WTC11 (cell line): ENCODE results near the gene VPS52. TPM values are rescaled to one million over a fixed set of nuclear protein-coding genes. Genes with fewer than 3 reads are reported as not detected.
"Not testable (repeated sequence)": the region's sequence is repeated elsewhere in the genome, so short reads cannot be mapped to it uniquely, and the experiment has no call there.

Source experiments
- ATAC-seq: fragments of 200-7000 bp; cut with Tn5 transposase; 2 replicates; pipeline ENCODE4 v1.10.0; 2021; ENCODE audit warnings: mild to moderate bottlenecking, moderate library complexity
- CTCF ChIA-PET: fragments of 300-600 bp; sonication (Branson Sonifier 250); formaldehyde crosslinking; loops from one replicate; lab custom pipeline; 2021; ENCODE audit warnings: antibody characterized with exemption; lab: Charles Lee
- POLR2A ChIA-PET: fragments of 350-600 bp; sonication (Branson Sonifier 250); formaldehyde crosslinking; loops from one replicate; lab custom pipeline; 2021; ENCODE audit warnings: antibody characterized with exemption; lab: Charles Lee
- DNase-seq: peaks from one replicate; pipeline ENCODE4 v3.0.0; 2021; ENCODE audit warnings: low spot score
- H3K27ac Mint-ChIP-seq: 2 replicates; pipeline ENCODE4 v1.8.0; 2021; ENCODE audit warnings: mixed read lengths
- H3K27me3 Mint-ChIP-seq: 2 replicates; pipeline ENCODE4 v1.8.0; 2021; ENCODE audit warnings: low read depth, mild to moderate bottlenecking, moderate library complexity, mixed read lengths
- H3K36me3 Mint-ChIP-seq: 2 replicates; pipeline ENCODE4 v1.8.0; 2021; ENCODE audit warnings: mixed read lengths
- H3K4me1 Mint-ChIP-seq: 2 replicates; pipeline ENCODE4 v1.8.0; 2022; ENCODE audit warnings: mixed read lengths
- H3K4me3 Mint-ChIP-seq: 2 replicates; pipeline ENCODE4 v1.8.0; 2021; ENCODE audit warnings: mild to moderate bottlenecking, moderate library complexity, mixed read lengths
- H3K9me3 Mint-ChIP-seq: 2 replicates; pipeline ENCODE4 v1.8.0; 2021; ENCODE audit warnings: mixed read lengths
- CBFB ChIP-seq: sonication (generic); formaldehyde crosslinking; IDR thresholded peaks from 2 replicates; pipeline ENCODE4 v1.8.1; 2022; ENCODE audit warnings: mild to moderate bottlenecking, low read depth, missing genetic modification reagents
- IRF2 ChIP-seq: sonication (generic); formaldehyde crosslinking; IDR thresholded peaks from 2 replicates; pipeline ENCODE4 v1.8.0; 2022; ENCODE audit warnings: low read depth, missing genetic modification reagents, borderline replicate concordance
- MYBL2 ChIP-seq: sonication (generic); formaldehyde crosslinking; IDR thresholded peaks from 2 replicates; pipeline ENCODE4 v1.8.1; 2023; ENCODE audit warnings: mild to moderate bottlenecking, moderate library complexity, missing genetic modification reagents
- NR3C1 ChIP-seq: sonication (generic); formaldehyde crosslinking; conservative IDR thresholded peaks from 2 replicates; pipeline ENCODE4 v1.8.1; 2023; ENCODE audit warnings: low read depth, mild to moderate bottlenecking, missing genetic modification reagents
- PRRX2 ChIP-seq: fragments of 250-450 bp; sonication (Bioruptor Pico); IDR thresholded peaks from 2 replicates; pipeline ENCODE4 v1.8.0; 2021; ENCODE audit warnings: mild to moderate bottlenecking
- TEAD1 ChIP-seq: sonication (generic); formaldehyde crosslinking; IDR thresholded peaks from 2 replicates; pipeline ENCODE4 v1.8.0; 2022; ENCODE audit warnings: mild to moderate bottlenecking, missing genetic modification reagents
- TEAD4 ChIP-seq: sonication (generic); formaldehyde crosslinking; IDR thresholded peaks from 2 replicates; pipeline ENCODE4 v1.8.0; 2022; ENCODE audit warnings: mild to moderate bottlenecking, missing genetic modification reagents
- TP53 ChIP-seq: sonication (generic); formaldehyde crosslinking; IDR thresholded peaks from 2 replicates; pipeline ENCODE4 v1.8.1; 2023; ENCODE audit warnings: mild to moderate bottlenecking, missing genetic modification reagents
- total RNA-seq: library from RNA; stranded (reverse); gene quantifications from 3 replicates; pipeline ENCODE4 v1.2.3, GENCODE V29; 2021
- TF ChIP-seq, protein P1 (sequence below): sonication (generic); formaldehyde crosslinking; IDR thresholded peaks from 2 replicates; pipeline ENCODE4 v1.8.0; 2022; ENCODE audit warnings: mild to moderate bottlenecking, missing genetic modification reagents
- TF ChIP-seq, protein P2 (sequence below): fragments of 250-450 bp; sonication (Bioruptor Pico); IDR thresholded peaks from 2 replicates; pipeline ENCODE4 v1.8.0; 2021; ENCODE audit warnings: mild to moderate bottlenecking
- TF ChIP-seq, protein P3 (sequence below): fragments of 250-450 bp; sonication (Bioruptor Pico); conservative IDR thresholded peaks from 2 replicates; pipeline ENCODE4 v1.9.0; 2021; ENCODE audit warnings: mild to moderate bottlenecking
- TF ChIP-seq, protein P4 (sequence below): sonication (generic); formaldehyde crosslinking; IDR thresholded peaks from 2 replicates; pipeline ENCODE4 v1.8.0; 2022; ENCODE audit warnings: mild to moderate bottlenecking, missing genetic modification reagents
- TF ChIP-seq, protein P5 (sequence below): sonication (generic); formaldehyde crosslinking; IDR thresholded peaks from 2 replicates; pipeline ENCODE4 v1.8.1; 2022; ENCODE audit warnings: missing genetic modification reagents, borderline replicate concordance
- TF ChIP-seq, protein P6 (sequence below): fragments of 250-450 bp; sonication (Bioruptor Pico); IDR thresholded peaks from 2 replicates; pipeline ENCODE4 v1.9.0; 2021; ENCODE audit warnings: mild to moderate bottlenecking
- TF ChIP-seq, protein P7 (sequence below): fragments of 250-450 bp; sonication (Bioruptor Pico); IDR thresholded peaks from 2 replicates; pipeline ENCODE4 v1.9.0; 2021; ENCODE audit warnings: moderate library complexity, mild to moderate bottlenecking, inconsistent platforms, borderline replicate concordance
- TF ChIP-seq, protein P8 (sequence below): sonication (generic); formaldehyde crosslinking; IDR thresholded peaks from 2 replicates; pipeline ENCODE4 v1.8.1; 2023; ENCODE audit warnings: mild to moderate bottlenecking, missing genetic modification reagents, borderline replicate concordance
- TF ChIP-seq, protein P9 (sequence below): sonication (generic); formaldehyde crosslinking; IDR thresholded peaks from 2 replicates; pipeline ENCODE4 v1.8.0; 2022; ENCODE audit warnings: mild to moderate bottlenecking, missing genetic modification reagents

The VPS52 gene
- total RNA-seq, 1 experiment from 2014 or later: 46.8 TPM

DNA sequence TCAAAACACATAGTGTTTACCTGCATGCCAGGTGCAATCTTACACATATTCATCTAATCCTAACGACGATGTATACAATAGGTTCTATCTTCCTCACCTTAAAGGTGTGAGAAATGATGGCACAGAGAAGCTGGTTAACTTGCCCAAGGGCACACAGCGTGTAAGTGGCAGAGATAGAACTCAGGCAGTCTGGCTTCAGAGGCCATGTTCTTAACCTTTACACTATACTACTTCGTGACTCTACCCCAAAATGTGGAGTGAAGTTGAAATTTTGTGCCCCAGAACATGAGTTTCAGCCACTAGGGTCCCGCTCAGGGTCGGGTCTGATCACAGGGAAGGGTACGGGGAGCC lies 584 bp downstream of the VPS52 start (continued):
- TF ChIP-seq PRRX2: no peak
- TF ChIP-seq, protein P1, sequence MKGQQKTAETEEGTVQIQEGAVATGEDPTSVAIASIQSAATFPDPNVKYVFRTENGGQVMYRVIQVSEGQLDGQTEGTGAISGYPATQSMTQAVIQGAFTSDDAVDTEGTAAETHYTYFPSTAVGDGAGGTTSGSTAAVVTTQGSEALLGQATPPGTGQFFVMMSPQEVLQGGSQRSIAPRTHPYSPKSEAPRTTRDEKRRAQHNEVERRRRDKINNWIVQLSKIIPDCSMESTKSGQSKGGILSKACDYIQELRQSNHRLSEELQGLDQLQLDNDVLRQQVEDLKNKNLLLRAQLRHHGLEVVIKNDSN (CRISPR knock-in tag): no peak
- TF ChIP-seq, protein P2, sequence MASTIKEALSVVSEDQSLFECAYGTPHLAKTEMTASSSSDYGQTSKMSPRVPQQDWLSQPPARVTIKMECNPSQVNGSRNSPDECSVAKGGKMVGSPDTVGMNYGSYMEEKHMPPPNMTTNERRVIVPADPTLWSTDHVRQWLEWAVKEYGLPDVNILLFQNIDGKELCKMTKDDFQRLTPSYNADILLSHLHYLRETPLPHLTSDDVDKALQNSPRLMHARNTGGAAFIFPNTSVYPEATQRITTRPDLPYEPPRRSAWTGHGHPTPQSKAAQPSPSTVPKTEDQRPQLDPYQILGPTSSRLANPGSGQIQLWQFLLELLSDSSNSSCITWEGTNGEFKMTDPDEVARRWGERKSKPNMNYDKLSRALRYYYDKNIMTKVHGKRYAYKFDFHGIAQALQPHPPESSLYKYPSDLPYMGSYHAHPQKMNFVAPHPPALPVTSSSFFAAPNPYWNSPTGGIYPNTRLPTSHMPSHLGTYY: no peak
- TF ChIP-seq, protein P3, sequence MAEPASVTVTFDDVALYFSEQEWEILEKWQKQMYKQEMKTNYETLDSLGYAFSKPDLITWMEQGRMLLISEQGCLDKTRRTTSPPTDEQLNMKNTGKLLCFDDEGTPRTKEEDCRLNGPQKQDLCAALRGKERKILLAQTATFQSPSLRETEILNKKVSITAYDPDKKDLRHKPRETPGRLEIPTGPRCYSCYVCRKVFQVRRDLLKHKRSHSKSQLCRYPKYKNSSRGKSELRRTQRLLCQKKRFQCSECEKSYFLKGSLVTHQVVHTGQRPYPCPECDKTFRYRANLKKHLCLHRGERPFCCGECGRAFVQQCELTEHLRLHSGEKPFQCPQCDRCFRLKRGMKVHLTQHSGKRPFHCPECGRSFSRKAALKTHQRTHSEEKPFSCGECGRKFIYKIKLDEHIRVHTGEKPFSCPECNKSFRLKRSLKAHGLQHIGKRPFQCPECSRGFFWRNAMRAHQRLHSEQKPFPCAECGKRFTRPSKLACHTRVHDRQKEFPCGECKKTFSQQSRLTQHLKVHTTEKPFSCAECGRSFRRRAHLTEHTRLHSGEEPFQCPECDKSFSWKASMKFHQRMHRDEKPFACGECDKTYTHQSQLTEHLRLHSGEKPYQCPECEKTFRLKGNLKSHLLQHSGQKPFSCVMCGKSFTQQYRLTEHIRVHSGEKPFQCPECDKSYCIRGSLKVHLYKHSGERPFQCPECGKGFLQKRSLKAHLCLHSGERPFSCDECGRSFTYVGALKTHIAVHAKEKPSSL (CRISPR knock-in tag): no peak
- no peak for TF ChIP-seq MYBL2 (CRISPR knock-in tag)
- no peak for TF ChIP-seq TEAD4
- TF ChIP-seq TP53 (CRISPR knock-in tag): no peak
- TF ChIP-seq, protein P4, sequence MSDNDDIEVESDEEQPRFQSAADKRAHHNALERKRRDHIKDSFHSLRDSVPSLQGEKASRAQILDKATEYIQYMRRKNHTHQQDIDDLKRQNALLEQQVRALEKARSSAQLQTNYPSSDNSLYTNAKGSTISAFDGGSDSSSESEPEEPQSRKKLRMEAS (CRISPR knock-in tag): no peak
- TF ChIP-seq, protein P5, sequence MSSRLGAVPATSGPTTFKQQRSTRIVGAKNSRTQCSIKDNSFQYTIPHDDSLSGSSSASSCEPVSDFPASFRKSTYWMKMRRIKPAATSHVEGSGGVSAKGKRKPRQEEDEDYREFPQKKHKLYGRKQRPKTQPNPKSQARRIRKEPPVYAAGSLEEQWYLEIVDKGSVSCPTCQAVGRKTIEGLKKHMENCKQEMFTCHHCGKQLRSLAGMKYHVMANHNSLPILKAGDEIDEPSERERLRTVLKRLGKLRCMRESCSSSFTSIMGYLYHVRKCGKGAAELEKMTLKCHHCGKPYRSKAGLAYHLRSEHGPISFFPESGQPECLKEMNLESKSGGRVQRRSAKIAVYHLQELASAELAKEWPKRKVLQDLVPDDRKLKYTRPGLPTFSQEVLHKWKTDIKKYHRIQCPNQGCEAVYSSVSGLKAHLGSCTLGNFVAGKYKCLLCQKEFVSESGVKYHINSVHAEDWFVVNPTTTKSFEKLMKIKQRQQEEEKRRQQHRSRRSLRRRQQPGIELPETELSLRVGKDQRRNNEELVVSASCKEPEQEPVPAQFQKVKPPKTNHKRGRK (CRISPR knock-in tag): no peak
- TF ChIP-seq IRF2 (CRISPR knock-in tag): no peak
- TF ChIP-seq, protein P6, sequence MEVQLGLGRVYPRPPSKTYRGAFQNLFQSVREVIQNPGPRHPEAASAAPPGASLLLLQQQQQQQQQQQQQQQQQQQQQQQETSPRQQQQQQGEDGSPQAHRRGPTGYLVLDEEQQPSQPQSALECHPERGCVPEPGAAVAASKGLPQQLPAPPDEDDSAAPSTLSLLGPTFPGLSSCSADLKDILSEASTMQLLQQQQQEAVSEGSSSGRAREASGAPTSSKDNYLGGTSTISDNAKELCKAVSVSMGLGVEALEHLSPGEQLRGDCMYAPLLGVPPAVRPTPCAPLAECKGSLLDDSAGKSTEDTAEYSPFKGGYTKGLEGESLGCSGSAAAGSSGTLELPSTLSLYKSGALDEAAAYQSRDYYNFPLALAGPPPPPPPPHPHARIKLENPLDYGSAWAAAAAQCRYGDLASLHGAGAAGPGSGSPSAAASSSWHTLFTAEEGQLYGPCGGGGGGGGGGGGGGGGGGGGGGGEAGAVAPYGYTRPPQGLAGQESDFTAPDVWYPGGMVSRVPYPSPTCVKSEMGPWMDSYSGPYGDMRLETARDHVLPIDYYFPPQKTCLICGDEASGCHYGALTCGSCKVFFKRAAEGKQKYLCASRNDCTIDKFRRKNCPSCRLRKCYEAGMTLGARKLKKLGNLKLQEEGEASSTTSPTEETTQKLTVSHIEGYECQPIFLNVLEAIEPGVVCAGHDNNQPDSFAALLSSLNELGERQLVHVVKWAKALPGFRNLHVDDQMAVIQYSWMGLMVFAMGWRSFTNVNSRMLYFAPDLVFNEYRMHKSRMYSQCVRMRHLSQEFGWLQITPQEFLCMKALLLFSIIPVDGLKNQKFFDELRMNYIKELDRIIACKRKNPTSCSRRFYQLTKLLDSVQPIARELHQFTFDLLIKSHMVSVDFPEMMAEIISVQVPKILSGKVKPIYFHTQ (CRISPR knock-in tag): no peak

DNA sequence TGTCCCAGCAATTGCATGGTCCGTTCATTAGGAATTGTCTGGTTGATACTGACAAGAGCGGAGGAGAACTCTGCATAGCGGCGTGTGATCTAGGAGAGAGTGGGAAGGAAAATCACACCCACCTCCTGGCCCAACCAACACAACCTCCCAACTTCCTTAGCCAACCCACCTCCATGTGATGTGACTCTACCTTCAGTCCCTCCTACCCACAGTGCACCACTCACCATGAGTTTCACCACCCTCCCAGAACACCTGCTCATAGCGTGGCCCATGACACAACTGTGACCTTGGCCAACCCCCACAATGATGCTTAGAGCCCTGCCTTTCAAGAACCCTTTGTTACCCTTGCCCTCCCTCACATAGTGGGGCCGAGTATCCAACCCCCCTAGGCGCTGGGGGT lies 7.7 kb downstream of the VPS52 start:
- H3K9me3 Mint-ChIP-seq: no peaks in the 10 kb centered on the region
- ATAC-seq (no peak), DNase-seq (no peak)
- no peaks in the 10 kb centered on the region for H3K4me1 Mint-ChIP-seq
- CTCF ChIA-PET: interaction anchor here (1.0 to 1.2 kb wide), 2 partner anchors 13 to 66 kb away, joined by 3 to 4 read pairs; partner anchors contain the start of gene B3GALT4
- H3K27ac Mint-ChIP-seq: no peak overlapping the region
- TF ChIP-seq, protein P7, sequence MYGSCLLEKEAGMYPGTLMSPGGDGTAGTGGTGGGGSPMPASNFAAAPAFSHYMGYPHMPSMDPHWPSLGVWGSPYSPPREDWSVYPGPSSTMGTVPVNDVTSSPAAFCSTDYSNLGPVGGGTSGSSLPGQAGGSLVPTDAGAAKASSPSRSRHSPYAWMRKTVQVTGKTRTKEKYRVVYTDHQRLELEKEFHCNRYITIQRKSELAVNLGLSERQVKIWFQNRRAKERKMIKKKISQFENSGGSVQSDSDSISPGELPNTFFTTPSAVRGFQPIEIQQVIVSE (CRISPR knock-in tag): no peak
- TF ChIP-seq TEAD1 (CRISPR knock-in tag): no peak
- TF ChIP-seq, protein P8, sequence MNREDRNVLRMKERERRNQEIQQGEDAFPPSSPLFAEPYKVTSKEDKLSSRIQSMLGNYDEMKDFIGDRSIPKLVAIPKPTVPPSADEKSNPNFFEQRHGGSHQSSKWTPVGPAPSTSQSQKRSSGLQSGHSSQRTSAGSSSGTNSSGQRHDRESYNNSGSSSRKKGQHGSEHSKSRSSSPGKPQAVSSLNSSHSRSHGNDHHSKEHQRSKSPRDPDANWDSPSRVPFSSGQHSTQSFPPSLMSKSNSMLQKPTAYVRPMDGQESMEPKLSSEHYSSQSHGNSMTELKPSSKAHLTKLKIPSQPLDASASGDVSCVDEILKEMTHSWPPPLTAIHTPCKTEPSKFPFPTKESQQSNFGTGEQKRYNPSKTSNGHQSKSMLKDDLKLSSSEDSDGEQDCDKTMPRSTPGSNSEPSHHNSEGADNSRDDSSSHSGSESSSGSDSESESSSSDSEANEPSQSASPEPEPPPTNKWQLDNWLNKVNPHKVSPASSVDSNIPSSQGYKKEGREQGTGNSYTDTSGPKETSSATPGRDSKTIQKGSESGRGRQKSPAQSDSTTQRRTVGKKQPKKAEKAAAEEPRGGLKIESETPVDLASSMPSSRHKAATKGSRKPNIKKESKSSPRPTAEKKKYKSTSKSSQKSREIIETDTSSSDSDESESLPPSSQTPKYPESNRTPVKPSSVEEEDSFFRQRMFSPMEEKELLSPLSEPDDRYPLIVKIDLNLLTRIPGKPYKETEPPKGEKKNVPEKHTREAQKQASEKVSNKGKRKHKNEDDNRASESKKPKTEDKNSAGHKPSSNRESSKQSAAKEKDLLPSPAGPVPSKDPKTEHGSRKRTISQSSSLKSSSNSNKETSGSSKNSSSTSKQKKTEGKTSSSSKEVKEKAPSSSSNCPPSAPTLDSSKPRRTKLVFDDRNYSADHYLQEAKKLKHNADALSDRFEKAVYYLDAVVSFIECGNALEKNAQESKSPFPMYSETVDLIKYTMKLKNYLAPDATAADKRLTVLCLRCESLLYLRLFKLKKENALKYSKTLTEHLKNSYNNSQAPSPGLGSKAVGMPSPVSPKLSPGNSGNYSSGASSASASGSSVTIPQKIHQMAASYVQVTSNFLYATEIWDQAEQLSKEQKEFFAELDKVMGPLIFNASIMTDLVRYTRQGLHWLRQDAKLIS: no peak
- no peak for TF ChIP-seq CBFB (CRISPR knock-in tag)
- TF ChIP-seq NR3C1 (CRISPR knock-in tag): no peak
- TF ChIP-seq, protein P9, sequence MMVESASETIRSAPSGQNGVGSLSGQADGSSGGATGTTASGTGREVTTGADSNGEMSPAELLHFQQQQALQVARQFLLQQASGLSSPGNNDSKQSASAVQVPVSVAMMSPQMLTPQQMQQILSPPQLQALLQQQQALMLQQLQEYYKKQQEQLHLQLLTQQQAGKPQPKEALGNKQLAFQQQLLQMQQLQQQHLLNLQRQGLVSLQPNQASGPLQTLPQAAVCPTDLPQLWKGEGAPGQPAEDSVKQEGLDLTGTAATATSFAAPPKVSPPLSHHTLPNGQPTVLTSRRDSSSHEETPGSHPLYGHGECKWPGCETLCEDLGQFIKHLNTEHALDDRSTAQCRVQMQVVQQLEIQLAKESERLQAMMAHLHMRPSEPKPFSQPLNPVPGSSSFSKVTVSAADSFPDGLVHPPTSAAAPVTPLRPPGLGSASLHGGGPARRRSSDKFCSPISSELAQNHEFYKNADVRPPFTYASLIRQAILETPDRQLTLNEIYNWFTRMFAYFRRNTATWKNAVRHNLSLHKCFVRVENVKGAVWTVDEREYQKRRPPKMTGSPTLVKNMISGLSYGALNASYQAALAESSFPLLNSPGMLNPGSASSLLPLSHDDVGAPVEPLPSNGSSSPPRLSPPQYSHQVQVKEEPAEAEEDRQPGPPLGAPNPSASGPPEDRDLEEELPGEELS (CRISPR knock-in tag): no peak
- TF ChIP-seq, all 79 proteins: peak for 0
- Mint-ChIP-seq H3K4me3 (no peak overlapping the region), H3K36me3 (peaks cover 62% of the 10 kb centered on the region), H3K27me3 (no peaks in the 10 kb centered on the region)
- POLR2A ChIA-PET: interaction anchor here (1.2 kb wide), 1 partner anchor 8 kb away, joined by 5 read pairs; the partner anchor contains the start of genes RPS18 and VPS52

DNA sequence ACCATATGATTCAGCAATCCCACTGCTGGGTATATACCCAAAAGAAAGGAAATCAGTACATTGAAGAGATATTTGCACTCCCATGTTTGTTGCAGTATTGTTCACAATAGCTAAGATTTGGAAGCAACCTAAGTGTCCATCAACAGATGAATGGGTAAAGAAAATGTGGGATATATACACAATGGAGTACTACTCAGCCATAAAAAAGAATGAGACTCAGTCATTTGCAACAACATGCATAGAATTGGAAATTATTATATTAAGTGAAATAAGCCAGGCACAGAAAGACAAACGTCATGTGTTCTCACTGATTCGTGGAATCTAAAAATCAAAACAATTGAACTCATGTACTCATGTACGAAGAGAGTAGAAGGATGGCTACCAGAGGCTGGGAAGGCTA lies 9.2 kb downstream of the VPS52 start:
- H3K4me1 Mint-ChIP-seq, ATAC-seq, CTCF ChIA-PET, DNase-seq, H3K27ac Mint-ChIP-seq, POLR2A ChIA-PET, H3K9me3 Mint-ChIP-seq, H3K27me3 Mint-ChIP-seq, H3K4me3 Mint-ChIP-seq: not testable (repeated sequence)
- H3K36me3 Mint-ChIP-seq: peaks cover 58% of the 10 kb centered on the region
